Measurements from ENCODE around the gene PPARGC1A.

PPARGC1A gene

DNA sequence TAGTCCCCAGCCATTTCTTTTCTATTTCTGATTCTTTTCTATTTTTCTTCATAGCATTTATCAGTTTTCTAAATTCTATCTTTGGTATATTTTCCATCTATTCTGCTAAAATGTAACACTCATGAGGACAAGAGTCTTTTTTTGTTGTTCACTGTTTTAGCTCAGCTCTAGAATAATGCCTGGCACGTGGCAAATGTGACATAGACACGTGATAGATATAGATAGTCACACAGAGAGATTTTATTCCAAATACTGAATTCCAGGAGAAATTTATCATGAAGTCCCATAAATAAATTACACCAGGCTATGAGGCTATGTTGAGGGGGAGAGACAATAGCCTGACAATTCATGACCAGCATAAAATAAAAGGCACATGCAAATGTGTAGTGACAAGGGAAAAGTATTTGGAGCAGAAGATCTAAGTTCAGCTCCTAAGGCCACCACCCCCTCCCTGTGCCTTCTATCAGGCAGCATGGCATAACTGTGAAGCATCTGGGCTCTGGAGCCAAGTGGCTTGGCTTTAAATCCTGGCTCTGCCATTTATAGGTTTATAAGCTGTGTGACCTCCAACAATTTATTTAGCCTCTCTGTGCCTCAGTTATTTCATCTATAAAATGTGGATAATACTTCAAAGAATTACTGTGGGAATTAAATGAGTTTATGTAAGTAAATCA, 25.7 kb upstream of the PPARGC1A start:
- TF ChIP-seq, protein P1, sequence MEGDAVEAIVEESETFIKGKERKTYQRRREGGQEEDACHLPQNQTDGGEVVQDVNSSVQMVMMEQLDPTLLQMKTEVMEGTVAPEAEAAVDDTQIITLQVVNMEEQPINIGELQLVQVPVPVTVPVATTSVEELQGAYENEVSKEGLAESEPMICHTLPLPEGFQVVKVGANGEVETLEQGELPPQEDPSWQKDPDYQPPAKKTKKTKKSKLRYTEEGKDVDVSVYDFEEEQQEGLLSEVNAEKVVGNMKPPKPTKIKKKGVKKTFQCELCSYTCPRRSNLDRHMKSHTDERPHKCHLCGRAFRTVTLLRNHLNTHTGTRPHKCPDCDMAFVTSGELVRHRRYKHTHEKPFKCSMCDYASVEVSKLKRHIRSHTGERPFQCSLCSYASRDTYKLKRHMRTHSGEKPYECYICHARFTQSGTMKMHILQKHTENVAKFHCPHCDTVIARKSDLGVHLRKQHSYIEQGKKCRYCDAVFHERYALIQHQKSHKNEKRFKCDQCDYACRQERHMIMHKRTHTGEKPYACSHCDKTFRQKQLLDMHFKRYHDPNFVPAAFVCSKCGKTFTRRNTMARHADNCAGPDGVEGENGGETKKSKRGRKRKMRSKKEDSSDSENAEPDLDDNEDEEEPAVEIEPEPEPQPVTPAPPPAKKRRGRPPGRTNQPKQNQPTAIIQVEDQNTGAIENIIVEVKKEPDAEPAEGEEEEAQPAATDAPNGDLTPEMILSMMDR (conservative IDR thresholded peaks at IDR 0.05; ENCODE audit: low read depth, low read length): no peak
- no peak overlapping the region for H3K4me3 ChIP-seq (ENCODE audit: low read length)
- no peak for DNase-seq (ENCODE audit: low read depth)

DNA sequence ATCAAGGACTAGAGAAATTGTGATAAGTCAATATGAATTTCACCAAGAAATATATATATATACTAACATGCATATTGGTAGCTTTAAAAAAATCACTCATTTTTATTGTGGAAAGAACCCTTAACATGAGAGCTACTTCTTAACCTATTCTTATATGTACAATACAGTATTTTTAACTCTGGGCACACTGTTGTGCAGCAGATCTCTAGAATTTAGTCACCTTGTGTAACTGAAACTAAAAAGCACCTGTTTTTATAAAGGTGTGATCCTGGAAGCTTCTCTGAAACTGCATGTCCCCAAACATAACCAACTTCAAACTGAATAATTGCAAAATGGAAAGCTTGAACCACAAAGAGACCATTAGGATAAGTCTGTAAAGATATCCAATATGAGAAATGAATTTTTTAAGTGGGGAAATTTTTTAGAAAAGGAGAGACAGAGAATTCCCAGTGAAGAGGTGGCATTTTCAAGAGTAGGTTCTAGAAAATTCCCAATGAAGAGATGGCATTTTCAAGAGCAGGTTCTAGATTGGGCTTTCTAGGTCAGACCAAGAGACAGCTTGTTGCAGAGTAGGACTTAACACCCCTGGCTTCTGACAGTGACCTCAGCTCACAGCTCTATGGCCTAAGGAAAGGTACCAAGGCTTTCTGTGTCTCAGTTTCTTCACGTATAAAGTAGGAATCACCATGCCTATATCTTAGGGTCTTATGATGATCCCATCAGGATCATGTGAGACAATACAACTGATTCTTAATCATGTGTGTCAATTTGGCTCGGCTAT, 22.0 kb upstream of the PPARGC1A start:
- TF ChIP-seq, protein P1 (conservative IDR thresholded peaks at IDR 0.05; ENCODE audit: low read depth, low read length): no peak
- H3K4me3 ChIP-seq (ENCODE audit: low read length): no peak overlapping the region
- DNase-seq (ENCODE audit: low read depth): no peak

DNA sequence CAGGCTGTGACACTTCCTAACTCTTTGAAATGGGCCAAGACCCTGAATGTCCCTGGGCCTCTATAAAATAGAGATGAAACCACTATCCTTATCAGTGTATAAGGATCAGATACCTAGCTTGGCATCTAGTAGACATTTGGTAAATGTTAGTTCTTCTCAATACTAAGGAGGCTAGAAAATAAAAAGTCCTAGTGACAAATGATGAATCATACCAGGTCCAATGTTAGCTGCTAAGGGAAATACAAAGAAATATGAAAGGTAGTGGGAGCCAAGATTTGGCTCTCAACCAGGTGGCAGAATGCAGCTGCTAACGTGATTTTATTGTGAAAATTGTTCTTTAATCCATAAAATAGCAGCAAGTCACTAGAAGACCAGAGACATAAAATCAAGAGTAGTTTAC, 19.8 kb upstream of the PPARGC1A start:
- DNase-seq (ENCODE audit: low read depth): no peak
- TF ChIP-seq, protein P1 (conservative IDR thresholded peaks at IDR 0.05; ENCODE audit: low read depth, low read length): no peak

DNA sequence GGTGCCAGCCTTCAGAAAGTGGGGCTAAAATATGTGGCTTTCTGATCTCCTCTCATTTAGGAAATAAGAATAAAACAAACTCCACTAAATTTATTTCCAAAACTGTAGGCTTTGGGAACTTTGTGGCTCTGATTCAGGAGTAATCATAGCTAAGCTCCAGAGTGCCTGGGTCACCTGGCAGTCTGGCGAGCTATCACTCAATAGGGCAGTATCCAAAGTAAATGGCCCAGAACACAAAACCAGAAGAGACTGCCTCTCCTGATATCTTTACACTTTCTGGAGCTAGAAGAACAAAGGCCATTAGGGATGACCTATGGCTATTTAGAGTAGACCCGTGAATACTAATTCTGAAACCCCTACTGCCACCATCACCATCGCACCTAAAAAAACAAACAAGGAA, 17.0 kb upstream of the PPARGC1A start:
- no peak for DNase-seq (ENCODE audit: low read depth)
- no peak overlapping the region for H3K4me3 ChIP-seq (ENCODE audit: low read length)
- TF ChIP-seq, protein P1 (conservative IDR thresholded peaks at IDR 0.05; ENCODE audit: low read depth, low read length): no peak

More for the DNA sequence above, 19.8 kb upstream of the PPARGC1A start:
- no peak overlapping the region for H3K4me3 ChIP-seq (ENCODE audit: low read length)

DNA sequence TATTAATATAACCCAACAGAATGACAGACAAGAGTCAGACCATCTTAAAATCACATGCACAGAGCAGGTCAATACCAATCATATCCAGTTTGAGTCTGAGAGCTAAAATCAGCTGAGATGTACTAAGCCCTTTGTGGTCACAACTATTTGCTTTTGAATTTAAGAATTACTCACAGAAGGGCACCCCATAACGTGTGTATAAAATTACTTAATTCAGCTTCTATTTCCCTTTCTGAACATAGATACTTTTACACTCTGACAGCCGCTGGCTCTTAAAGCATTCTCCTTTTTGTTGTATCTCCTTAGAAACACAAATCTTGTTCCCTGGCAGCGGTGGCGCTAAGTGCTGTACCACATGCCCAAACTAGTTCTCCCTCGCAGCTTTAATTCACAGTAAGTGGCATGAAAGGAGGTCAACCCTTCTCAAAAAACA, 14.8 kb upstream of the PPARGC1A start:
- TF ChIP-seq, protein P1 (conservative IDR thresholded peaks at IDR 0.05; ENCODE audit: low read depth, low read length): no peak
- no peak overlapping the region for H3K4me3 ChIP-seq (ENCODE audit: low read length)
- no peak for DNase-seq (ENCODE audit: low read depth)

DNA sequence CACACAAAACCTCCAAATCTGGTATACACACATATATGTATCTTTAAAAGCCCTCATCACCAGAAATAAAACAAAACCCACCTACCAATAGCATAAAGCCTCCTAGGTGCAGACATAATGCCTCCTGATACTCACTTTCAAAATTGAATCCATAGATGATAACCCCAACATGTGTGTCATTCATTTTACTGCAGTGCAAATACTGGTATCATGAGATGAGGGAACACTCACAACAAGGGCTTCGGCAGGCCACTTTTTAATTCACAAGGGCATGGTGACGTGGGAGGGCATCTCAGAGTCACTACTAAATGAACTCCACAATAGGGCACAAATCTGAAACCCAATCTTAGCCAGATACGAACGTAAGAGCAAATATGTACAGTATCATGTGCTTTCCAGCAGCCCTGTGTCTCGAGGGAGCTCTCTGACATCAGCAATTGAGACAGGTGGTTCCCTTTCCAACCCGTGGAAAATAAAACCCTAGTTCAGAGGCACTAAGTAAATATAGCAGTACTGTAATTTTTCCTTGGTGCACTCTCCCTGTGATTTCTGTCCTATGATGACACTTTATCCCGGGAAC, 14.1 kb upstream of the PPARGC1A start:
- no peak overlapping the region for H3K4me3 ChIP-seq (ENCODE audit: low read length)
- TF ChIP-seq, protein P1 (conservative IDR thresholded peaks at IDR 0.05; ENCODE audit: low read depth, low read length): no peak
- no peak for DNase-seq (ENCODE audit: low read depth)

Measured in retinal pigment epithelial cell (primary cell).